ENCODE results near the gene ABLIM3.

ABLIM3 gene

DNA sequence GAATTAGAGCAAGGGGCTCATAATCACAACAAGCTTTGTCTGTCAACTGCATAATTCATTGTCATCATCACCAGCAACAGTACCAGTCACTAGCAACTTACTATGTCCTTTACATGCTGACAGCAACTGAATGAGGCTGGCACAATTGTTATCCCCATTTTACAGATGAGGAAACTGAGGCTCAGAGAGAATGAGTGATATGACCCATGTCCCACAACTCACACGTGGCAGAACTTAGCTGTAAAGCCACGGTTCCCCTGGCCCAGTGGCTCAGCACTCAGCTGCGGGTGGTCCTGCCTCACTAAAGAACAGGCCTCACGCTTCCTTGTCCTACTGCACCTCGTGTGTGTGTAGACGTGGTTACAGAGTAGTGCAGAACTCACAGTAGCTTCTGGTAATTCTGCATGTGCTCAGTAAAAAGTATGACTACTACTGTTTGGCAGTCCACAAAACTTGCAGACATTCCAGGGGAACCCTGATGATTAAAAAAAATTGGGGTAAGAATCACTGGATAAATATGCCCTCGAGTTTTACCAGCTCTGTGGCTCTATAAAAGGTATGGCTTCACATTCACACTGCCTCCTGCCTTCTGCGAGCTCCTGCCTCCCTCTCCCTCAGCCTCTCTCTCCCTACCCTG, 160.6 kb downstream of the ABLIM3 start:
- no peaks in the 10 kb centered on the region for H3F3A ChIP-seq (ENCODE audit: insufficient read depth)
- H3K9me3 ChIP-seq (ENCODE audit: insufficient read depth, low read length) = no peaks in the 10 kb centered on the region
- no peaks in the 10 kb centered on the region for H4K20me1 ChIP-seq (ENCODE audit: low read depth, low read length)
- no peak overlapping the region for H3K4me3 ChIP-seq (ENCODE audit: insufficient read depth, low read length, poor library complexity, severe bottlenecking)
- no peaks in the 10 kb centered on the region for H3K27me3 ChIP-seq (ENCODE audit: low read length)
- H3K79me2 ChIP-seq (ENCODE audit: insufficient read depth, low read length) = no peaks in the 10 kb centered on the region
- no peak overlapping the region for H3K4me2 ChIP-seq (ENCODE audit: low read depth, low read length, poor library complexity, severe bottlenecking)
- TF ChIP-seq, protein P1, sequence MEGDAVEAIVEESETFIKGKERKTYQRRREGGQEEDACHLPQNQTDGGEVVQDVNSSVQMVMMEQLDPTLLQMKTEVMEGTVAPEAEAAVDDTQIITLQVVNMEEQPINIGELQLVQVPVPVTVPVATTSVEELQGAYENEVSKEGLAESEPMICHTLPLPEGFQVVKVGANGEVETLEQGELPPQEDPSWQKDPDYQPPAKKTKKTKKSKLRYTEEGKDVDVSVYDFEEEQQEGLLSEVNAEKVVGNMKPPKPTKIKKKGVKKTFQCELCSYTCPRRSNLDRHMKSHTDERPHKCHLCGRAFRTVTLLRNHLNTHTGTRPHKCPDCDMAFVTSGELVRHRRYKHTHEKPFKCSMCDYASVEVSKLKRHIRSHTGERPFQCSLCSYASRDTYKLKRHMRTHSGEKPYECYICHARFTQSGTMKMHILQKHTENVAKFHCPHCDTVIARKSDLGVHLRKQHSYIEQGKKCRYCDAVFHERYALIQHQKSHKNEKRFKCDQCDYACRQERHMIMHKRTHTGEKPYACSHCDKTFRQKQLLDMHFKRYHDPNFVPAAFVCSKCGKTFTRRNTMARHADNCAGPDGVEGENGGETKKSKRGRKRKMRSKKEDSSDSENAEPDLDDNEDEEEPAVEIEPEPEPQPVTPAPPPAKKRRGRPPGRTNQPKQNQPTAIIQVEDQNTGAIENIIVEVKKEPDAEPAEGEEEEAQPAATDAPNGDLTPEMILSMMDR (IDR thresholded peaks at IDR 0.05; ENCODE audit: insufficient read depth, low read length, poor library complexity, severe bottlenecking) = no peak
- TF ChIP-seq EZH2phosphoT487 (conservative IDR thresholded peaks at IDR 0.05; ENCODE audit: low read length) = no peak
- no peaks in the 10 kb centered on the region for H3K36me3 ChIP-seq (ENCODE audit: low read length)
- no peak overlapping the region for H3K27ac ChIP-seq (ENCODE audit: low read depth, low read length)
- H3K9me2 ChIP-seq (replicated peaks; ENCODE audit: insufficient read depth, low read length) = no peaks in the 10 kb centered on the region
- no peak overlapping the region for H2AFZ ChIP-seq (ENCODE audit: low read depth, low read length, severe bottlenecking)
- H3K9ac ChIP-seq (ENCODE audit: low read length) = no peak overlapping the region

DNA sequence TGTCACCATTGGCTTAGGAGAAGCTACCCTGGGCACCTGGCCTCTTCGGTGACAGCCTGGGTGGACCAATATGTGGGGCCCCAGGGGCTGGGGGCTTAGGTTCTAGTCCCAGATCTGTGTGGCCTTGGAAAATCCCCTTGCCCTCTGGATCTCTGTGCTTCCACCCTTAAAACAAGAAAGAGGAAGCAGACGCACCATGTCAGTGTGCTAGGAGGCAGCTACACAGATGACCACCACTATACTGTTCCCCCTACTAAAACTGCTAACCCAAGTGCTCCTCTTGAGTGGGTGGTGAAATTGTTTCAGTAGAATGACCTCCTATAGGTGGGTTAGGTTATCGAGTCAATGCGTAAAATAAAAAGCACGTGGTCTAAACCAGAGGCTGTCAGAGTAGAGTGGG, 161.3 kb downstream of the ABLIM3 start:
- TF ChIP-seq, protein P1 (IDR thresholded peaks at IDR 0.05; ENCODE audit: insufficient read depth, low read length, poor library complexity, severe bottlenecking) = no peak
- TF ChIP-seq EZH2phosphoT487 (conservative IDR thresholded peaks at IDR 0.05; ENCODE audit: low read length) = no peak
- no peak overlapping the region for H3K9ac ChIP-seq (ENCODE audit: low read length)
- H3K9me2 ChIP-seq (replicated peaks; ENCODE audit: insufficient read depth, low read length) = no peaks in the 10 kb centered on the region

DNA sequence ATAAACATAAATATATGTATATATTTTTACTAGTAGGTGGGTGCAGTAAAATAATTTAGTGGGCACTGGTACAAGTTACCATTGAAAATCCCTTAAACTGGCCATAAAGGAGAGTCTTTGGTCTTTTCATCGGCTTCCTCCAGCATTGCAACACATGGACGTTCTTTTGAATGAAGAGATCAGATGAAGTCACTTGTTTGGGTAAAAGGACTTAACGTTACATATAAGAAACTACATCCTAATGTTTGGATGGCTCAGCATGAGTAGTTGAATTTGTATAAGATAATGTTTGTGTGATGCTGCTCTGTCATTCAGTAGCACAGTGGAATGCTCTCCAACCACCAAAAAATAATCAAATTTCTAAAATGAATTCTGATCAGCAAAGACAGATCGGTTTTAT, 161.9 kb downstream of the ABLIM3 start:
- Histone ChIP-seq H3K9ac (ENCODE audit: low read length) (no peak overlapping the region), H3K27ac (ENCODE audit: low read depth, low read length) (no peak overlapping the region), H3K79me2 (ENCODE audit: insufficient read depth, low read length) (no peaks in the 10 kb centered on the region), H4K20me1 (ENCODE audit: low read depth, low read length) (no peaks in the 10 kb centered on the region), H3K9me3 (ENCODE audit: insufficient read depth, low read length) (no peaks in the 10 kb centered on the region), H3K9me2 (replicated peaks; ENCODE audit: insufficient read depth, low read length) (no peaks in the 10 kb centered on the region), H3K27me3 (ENCODE audit: low read length) (no peaks in the 10 kb centered on the region), H3K36me3 (ENCODE audit: low read length) (no peaks in the 10 kb centered on the region), H3F3A (ENCODE audit: insufficient read depth) (no peaks in the 10 kb centered on the region), H2AFZ (ENCODE audit: low read depth, low read length, severe bottlenecking) (no peak overlapping the region), H3K4me2 (ENCODE audit: low read depth, low read length, poor library complexity, severe bottlenecking) (no peak overlapping the region), H3K4me3 (ENCODE audit: insufficient read depth, low read length, poor library complexity, severe bottlenecking) (no peak overlapping the region)
- TF ChIP-seq, protein P1 (IDR thresholded peaks at IDR 0.05; ENCODE audit: insufficient read depth, low read length, poor library complexity, severe bottlenecking) = no peak
- no peak for TF ChIP-seq EZH2phosphoT487 (conservative IDR thresholded peaks at IDR 0.05; ENCODE audit: low read length)

More for the DNA sequence above, 161.3 kb downstream of the ABLIM3 start:
- Histone ChIP-seq H2AFZ (ENCODE audit: low read depth, low read length, severe bottlenecking) (no peak overlapping the region), H3K4me2 (ENCODE audit: low read depth, low read length, poor library complexity, severe bottlenecking) (no peak overlapping the region), H3F3A (ENCODE audit: insufficient read depth) (no peaks in the 10 kb centered on the region), H3K36me3 (ENCODE audit: low read length) (no peaks in the 10 kb centered on the region), H3K9me3 (ENCODE audit: insufficient read depth, low read length) (no peaks in the 10 kb centered on the region), H3K79me2 (ENCODE audit: insufficient read depth, low read length) (no peaks in the 10 kb centered on the region), H3K27ac (ENCODE audit: low read depth, low read length) (no peak overlapping the region), H3K4me3 (ENCODE audit: insufficient read depth, low read length, poor library complexity, severe bottlenecking) (no peak overlapping the region), H4K20me1 (ENCODE audit: low read depth, low read length) (no peaks in the 10 kb centered on the region), H3K27me3 (ENCODE audit: low read length) (no peaks in the 10 kb centered on the region)

Measured in SU-DHL-6 (cell line).